Superior temporal gyrus (tissue), 1 donor: ENCODE results near the gene C12orf75.
"Not testable (repeated sequence)": the region's sequence is repeated elsewhere in the genome, so short reads cannot be mapped to it uniquely, and the experiment has no call there.

Experiments used
- DNase-seq: peaks from one replicate; pipeline ENCODE4 v3.0.0-alpha.2; 2016; ENCODE audit errors: extremely low spot score

C12orf75 gene

GRCh38 chr12:105377077-105377476, 46.6 kb downstream of the C12orf75 start:
- DNase-seq, result no peak

GRCh38 chr12:105378911-105379310, 48.4 kb downstream of the C12orf75 start:
- no peak for DNase-seq

GRCh38 chr12:105382771-105383622, 52.5 kb downstream of the C12orf75 start:
- peak; percentile 83 for DNase-seq

GRCh38 chr12:105384220-105384619, 53.7 kb downstream of the C12orf75 start:
- no peak for DNase-seq

GRCh38 chr12:105384916-105385535, 54.5 kb downstream of the C12orf75 start:
- DNase-seq, result no peak

- no peak for DNase-seq
These were observed 55.9 kb downstream of the C12orf75 start for GRCh38 chr12:105386431-105386830.

- no peak for DNase-seq
These were observed 60.7 kb downstream of the C12orf75 start for GRCh38 chr12:105391231-105391630.

GRCh38 chr12:105393587-105393986, 63.1 kb downstream of the C12orf75 start:
- DNase-seq, result no peak

GRCh38 chr12:105396024-105396423, 65.5 kb downstream of the C12orf75 start:
- no peak for DNase-seq

- no peak for DNase-seq
These were observed 66.5 kb downstream of the C12orf75 start for GRCh38 chr12:105396983-105397382.

GRCh38 chr12:105398930-105399329, 68.4 kb downstream of the C12orf75 start:
- DNase-seq, result no peak

- DNase-seq, result no peak
These were observed 69.1 kb downstream of the C12orf75 start for GRCh38 chr12:105399428-105400081.

- no peak for DNase-seq
These were observed 69.7 kb downstream of the C12orf75 start for GRCh38 chr12:105400227-105400626.

GRCh38 chr12:105401198-105401597, 70.7 kb downstream of the C12orf75 start:
- DNase-seq, result no peak

GRCh38 chr12:105402366-105402765, 71.9 kb downstream of the C12orf75 start:
- no peak for DNase-seq

GRCh38 chr12:105403095-105403494, 72.6 kb downstream of the C12orf75 start:
- no peak for DNase-seq

GRCh38 chr12:105404134-105404533, 73.6 kb downstream of the C12orf75 start:
- DNase-seq, result not testable (repeated sequence)

- no peak for DNase-seq
These were observed 76.0 kb downstream of the C12orf75 start for GRCh38 chr12:105406497-105406896.

GRCh38 chr12:105409279-105409678, 78.8 kb downstream of the C12orf75 start:
- DNase-seq, result no peak

- DNase-seq, result no peak
These were observed 79.4 kb downstream of the C12orf75 start for GRCh38 chr12:105409801-105410471.

- no peak for DNase-seq
These were observed 83.5 kb downstream of the C12orf75 start for GRCh38 chr12:105413911-105414487.

- no peak for DNase-seq
These were observed 87.2 kb downstream of the C12orf75 start for GRCh38 chr12:105417732-105418131.
